Stomach (tissue), 9 donors: Measurements from ENCODE around the gene ANKRD44. TPM values are rescaled to one million over a fixed set of nuclear protein-coding genes. Genes with fewer than 3 reads are reported as not detected.

Experiments
- DNase-seq, 2 donors: peaks; one replicate each; pipeline versions ENCODE4 v3.0.0 to v3.0.0-alpha.2; 2013 to 2019
- H3K27ac ChIP-seq, 5 donors: fragments of 200-600 bp in 4 of 5; sonication (generic) in 4 of 5; one replicate each; pipeline ENCODE4 v1.5.1; 2013 to 2019; ENCODE audit warnings: mild to moderate bottlenecking in 1 of 5, moderate library complexity in 1 of 5
- H3K27me3 ChIP-seq, 3 donors: fragments of 200-600 bp; sonication (generic); one replicate each; pipeline ENCODE4 v1.5.1; 2017 to 2019; ENCODE audit warnings: mixed run types in 1 of 3
- H3K36me3 ChIP-seq, 4 donors: fragments of 200-600 bp; sonication (generic); 1 replicate in 3 of 4; 2 replicates in 1 of 4; pipeline ENCODE4 v1.5.1; 2016 to 2019
- H3K4me1 ChIP-seq, 4 donors: fragments of 200-600 bp; sonication (generic); one replicate each; pipeline ENCODE4 v1.5.1; 2016 to 2019
- H3K4me3 ChIP-seq, 4 donors: fragments of 200-600 bp; sonication (generic) in 3 of 4; one replicate each; pipeline ENCODE4 v1.5.1; 2016 to 2019; ENCODE audit warnings: mild to moderate bottlenecking in 1 of 4
- H3K9me3 ChIP-seq, 4 donors: fragments of 200-600 bp; sonication (generic); one replicate each; pipeline ENCODE4 v1.5.1; 2016 to 2019
- CTCF ChIP-seq, 7 experiments: fragments of 450-650 bp in 4 of 7; fragments of 200-600 bp in 3 of 7; sonication (generic) in 3 of 7; IDR thresholded peaks; one replicate each; pipeline ENCODE4 v1.5.1; 2016 to 2019; ENCODE audit warnings: antibody characterized with exemption in 7 of 7, control low read depth in 2 of 7, mild to moderate bottlenecking in 1 of 7
- EP300 ChIP-seq: sonication (generic); formaldehyde crosslinking; IDR thresholded peaks from one replicate; pipeline ENCODE4 v1.6.1; 2017; ENCODE audit warnings: antibody characterized with exemption
- POLR2A ChIP-seq, 4 donors: fragments of 450-650 bp; IDR thresholded peaks; one replicate each; pipeline ENCODE4 v1.6.1; 2016; ENCODE audit warnings: antibody characterized with exemption in 4 of 4, control low read depth in 2 of 4, mild to moderate bottlenecking in 1 of 4, moderate library complexity in 1 of 4
- POLR2AphosphoS5 ChIP-seq, 3 donors: sonication (generic); formaldehyde crosslinking; IDR thresholded peaks; one replicate each; pipeline ENCODE4 v1.6.1; 2016; ENCODE audit warnings: antibody characterized with exemption in 3 of 3
- WGBS, 5 donors: extraction: QIAGEN DNeasy Blood & Tissue Kit in 3 of 5; methylation state at CpG; one replicate each; pipeline versions ENCODE4 v1.1.5 to v1.1.7; 2013 to 2018; 5-methylcytosine and 5-hydroxymethylcytosine counted together
- intact Hi-C: fragments of 100-400 bp; cut with DNase I; formaldehyde crosslinking; loops from one replicate; pipeline ENCODE4 v1.15.1; 2023; ENCODE audit warnings: low total_unique reads
- polyA plus RNA-seq, 3 donors: library from polyadenylated mRNA; stranded (reverse); fragments of 200-250 nt; gene quantifications; one replicate each; pipeline ENCODE4 v1.2.3, GENCODE V29; 2013
- total RNA-seq, 5 donors: library from RNA; depleted of rRNA; stranded (reverse); fragments of >200 nt; gene quantifications; one replicate each; pipeline versions ENCODE4 v1.1.0 to v1.2.3, GENCODE V29; 2014 to 2016
- donor health status: healthy with polysubstance abuse.
- donor health status: Bipolar disorder and iron deficiency.
- donor health status: healthy.

Gene ANKRD44
- total and polyA plus RNA-seq, 8 donors, result 1.2 to 58.4 (median 7.0) TPM

- Histone ChIP-seq H3K4me3 (no peak overlapping the region), H3K4me1 (peaks cover 6 to 43% (median 17%) of the 10 kb centered on the region in 4 donors), H3K27me3 (no peaks in the 10 kb centered on the region), H3K9me3 (no peaks in the 10 kb centered on the region), H3K36me3 (no peaks in the 10 kb centered on the region), H3K27ac (no peak overlapping the region)
- intact Hi-C loops, result loop anchor here (2.0 to 5.0 kb wide), 2 partner anchors 121 to 185 kb away; partner anchors contain the start of gene ANKRD44
- 35 to 62% (median 44%) methylated on average over 4 of the region's 4 CpGs for WGBS, 5 donors
- TF ChIP-seq EP300 (no peak), POLR2AphosphoS5 (IDR thresholded peaks at IDR 0.05) (no peak), CTCF (IDR thresholded peaks at IDR 0.05) (peak in 5 of 7 experiments; percentile 41 to 77 (median 64)), POLR2A (IDR thresholded peaks at IDR 0.05) (no peak)
- peak in 1 of 2 donors; percentile 76 for DNase-seq
Observed at GRCh38 chr2:197191177-197191939, 119.2 kb downstream of the ANKRD44 start.

GRCh38 chr2:197190100-197190432 lies 120.5 kb downstream of the ANKRD44 start:
- no peaks in the 10 kb centered on the region for H3K27me3 ChIP-seq

GRCh38 chr2:197189426-197190099 lies 121.0 kb downstream of the ANKRD44 start:
- no peaks in the 10 kb centered on the region for H3K9me3 ChIP-seq
- TF ChIP-seq POLR2A (IDR thresholded peaks at IDR 0.05) (no peak), POLR2AphosphoS5 (IDR thresholded peaks at IDR 0.05) (no peak), EP300 (no peak), CTCF (IDR thresholded peaks at IDR 0.05) (no peak)
- H3K36me3 ChIP-seq, result peaks cover 0 to 5% (median 2%) of the 10 kb centered on the region in 4 donors
- 87 to 91% (median 88%) methylated on average over 10 of the region's 10 CpGs for WGBS, 5 donors
- H3K4me1 ChIP-seq, result peaks cover 0 to 28% (median 10%) of the 10 kb centered on the region in 4 donors
- intact Hi-C loops, result loop anchor here (2.0 to 5.0 kb wide), 2 partner anchors 123 to 187 kb away; partner anchors contain the start of gene ANKRD44
- DNase-seq, result no peak
- H3K4me3 ChIP-seq, result no peak overlapping the region
- no peaks in the 10 kb centered on the region for H3K27me3 ChIP-seq
- H3K27ac ChIP-seq, result no peak overlapping the region

More at GRCh38 chr2:197190100-197190432, 120.5 kb downstream of the ANKRD44 start:
- TF ChIP-seq EP300 (no peak), POLR2A (IDR thresholded peaks at IDR 0.05) (no peak), CTCF (IDR thresholded peaks at IDR 0.05) (no peak), POLR2AphosphoS5 (IDR thresholded peaks at IDR 0.05) (no peak)
- no peak overlapping the region for H3K4me3 ChIP-seq
- DNase-seq, result no peak
- WGBS, 5 donors, result 80 to 90% (median 84%) methylated on average over 3 of the region's 3 CpGs
- peaks cover 0 to 30% (median 8%) of the 10 kb centered on the region in 4 donors for H3K4me1 ChIP-seq
- intact Hi-C loops, result loop anchor here (2.0 to 5.0 kb wide), 2 partner anchors 122 to 187 kb away; partner anchors contain the start of gene ANKRD44
- peaks cover 0 to 3% (median 1%) of the 10 kb centered on the region in 4 donors for H3K36me3 ChIP-seq
- H3K9me3 ChIP-seq, result no peaks in the 10 kb centered on the region
- H3K27ac ChIP-seq, result no peak overlapping the region

- DNase-seq, result no peak
Observed at GRCh38 chr2:197185676-197186075, 124.9 kb downstream of the ANKRD44 start.

More at GRCh38 chr2:197185676-197186075, 124.9 kb downstream of the ANKRD44 start:
- intact Hi-C loops, result no loop called here
- peaks cover 0 to 11% (median 4%) of the 10 kb centered on the region in 4 donors for H3K4me1 ChIP-seq
- TF ChIP-seq EP300 (no peak), CTCF (IDR thresholded peaks at IDR 0.05) (no peak), POLR2AphosphoS5 (IDR thresholded peaks at IDR 0.05) (no peak), POLR2A (IDR thresholded peaks at IDR 0.05) (no peak)
- no peaks in the 10 kb centered on the region for H3K9me3 ChIP-seq
- no peak overlapping the region for H3K4me3 ChIP-seq
- no peaks in the 10 kb centered on the region for H3K27me3 ChIP-seq
- no peak overlapping the region for H3K27ac ChIP-seq
- 91 to 97% (median 94%) methylated on average over 1 of the region's 1 CpG for WGBS, 5 donors
- H3K36me3 ChIP-seq, result peaks cover 0 to 5% (median 2%) of the 10 kb centered on the region in 4 donors
